Activated CD4-positive, alpha-beta memory T cell treated with anti-CD3 and anti-CD28 coated beads for 36 hours (primary cell): Measurements from ENCODE around the gene DLG1. TPM values are rescaled to one million over a fixed set of nuclear protein-coding genes. Genes with fewer than 3 reads are reported as not detected.
"Not testable (repeated sequence)": the region's sequence is repeated elsewhere in the genome, so short reads cannot be mapped to it uniquely, and the experiment has no call there.

Experiments used
- CTCF ChIA-PET: fragments of 350-600 bp; sonication (Branson Sonifier 250); formaldehyde crosslinking; loops from one replicate; lab custom pipeline; 2021; ENCODE audit warnings: antibody characterized with exemption, inconsistent platforms; lab: Charles Lee
- POLR2A ChIA-PET: fragments of 350-600 bp; sonication (Branson Sonifier 250); formaldehyde crosslinking; loops from one replicate; lab custom pipeline; 2021; ENCODE audit warnings: antibody characterized with exemption; lab: Charles Lee
- DNase-seq: peaks from one replicate; pipeline ENCODE4 v3.0.0-alpha.2; 2020
- H3K27ac Mint-ChIP-seq: one replicate; pipeline ENCODE4 v1.8.0; 2021; ENCODE audit warnings: mixed read lengths
- H3K27me3 Mint-ChIP-seq: one replicate; pipeline ENCODE4 v1.8.0; 2021; ENCODE audit warnings: mixed read lengths
- H3K36me3 Mint-ChIP-seq: one replicate; pipeline ENCODE4 v1.8.0; 2021; ENCODE audit warnings: mixed read lengths
- H3K4me1 Mint-ChIP-seq: one replicate; pipeline ENCODE4 v1.8.0; 2021; ENCODE audit warnings: low read depth, mixed read lengths
- H3K4me3 Mint-ChIP-seq: one replicate; pipeline ENCODE4 v1.8.0; 2021; ENCODE audit warnings: mild to moderate bottlenecking, mixed read lengths
- H3K9me3 Mint-ChIP-seq: one replicate; pipeline ENCODE4 v1.8.0; 2021; ENCODE audit warnings: mixed read lengths
- intact Hi-C: fragments of 100-400 bp; cut with micrococcal nuclease; formaldehyde crosslinking; loops from one replicate; pipeline ENCODE4 v1.15.1; 2023
- total RNA-seq, 2 experiments: library from RNA; stranded (reverse); gene quantifications; one replicate each; pipeline ENCODE4 v1.2.3, GENCODE V29; 2021

Gene DLG1
- total RNA-seq, 2 experiments from 2014 or later: 52.6 to 53.3 TPM

GRCh38 chr3:197050511-197050910 lies 247.9 kb downstream of the DLG1 start:
- Mint-ChIP-seq H3K27ac (no peak overlapping the region), H3K9me3 (no peaks in the 10 kb centered on the region), H3K27me3 (no peaks in the 10 kb centered on the region), H3K36me3 (peaks cover 19% of the 10 kb centered on the region), H3K4me1 (peaks cover 17% of the 10 kb centered on the region), H3K4me3 (no peak overlapping the region)
- POLR2A ChIA-PET: no interaction called here
- no peak for DNase-seq
- CTCF ChIA-PET: no interaction called here
- intact Hi-C loops: loop anchor here (1.0 kb wide), 1 partner anchor 19 kb away; no protein-coding TSS in a partner anchor

- Mint-ChIP-seq H3K27ac (no peak overlapping the region), H3K4me3 (no peak overlapping the region), H3K9me3 (no peaks in the 10 kb centered on the region), H3K27me3 (no peaks in the 10 kb centered on the region), H3K36me3 (peaks cover 8% of the 10 kb centered on the region), H3K4me1 (no peaks in the 10 kb centered on the region)
- no peak for DNase-seq
- intact Hi-C loops: no loop called here
- POLR2A ChIA-PET: no interaction called here
- CTCF ChIA-PET: interaction anchor here (1.2 to 4.5 kb wide), 2 partner anchors 12 to 40 kb away, joined by 3 to 24 read pairs; partner anchors contain the start of gene MELTF
Measured at GRCh38 chr3:197042539-197042938, 255.9 kb downstream of the DLG1 start.

GRCh38 chr3:197041875-197042488 lies 256.4 kb downstream of the DLG1 start:
- CTCF ChIA-PET: interaction anchor here (0.7 to 4.5 kb wide), 3 partner anchors 12 to 42 kb away, joined by 3 to 24 read pairs (median 3); partner anchors contain the start of gene MELTF
- H3K4me3 Mint-ChIP-seq: no peak overlapping the region
- DNase-seq: no peak
- no peak overlapping the region for H3K27ac Mint-ChIP-seq
- H3K27me3 Mint-ChIP-seq: no peaks in the 10 kb centered on the region
- POLR2A ChIA-PET: no interaction called here
- H3K36me3 Mint-ChIP-seq: peaks cover 8% of the 10 kb centered on the region
- intact Hi-C loops: no loop called here
- no peaks in the 10 kb centered on the region for H3K9me3 Mint-ChIP-seq
- no peaks in the 10 kb centered on the region for H3K4me1 Mint-ChIP-seq

GRCh38 chr3:197040658-197041057 lies 257.8 kb downstream of the DLG1 start:
- Mint-ChIP-seq H3K4me1 (no peaks in the 10 kb centered on the region), H3K36me3 (peaks cover 1% of the 10 kb centered on the region), H3K4me3 (no peak overlapping the region), H3K27ac (no peak overlapping the region), H3K27me3 (no peaks in the 10 kb centered on the region), H3K9me3 (no peaks in the 10 kb centered on the region)
- ChIA-PET POLR2A (no interaction called here), CTCF (interaction anchor here (4.5 kb wide), 1 partner anchor 11 kb away, joined by 24 read pairs; the partner anchor contains the start of gene MELTF)
- no peak for DNase-seq
- intact Hi-C loops: no loop called here

DNA sequence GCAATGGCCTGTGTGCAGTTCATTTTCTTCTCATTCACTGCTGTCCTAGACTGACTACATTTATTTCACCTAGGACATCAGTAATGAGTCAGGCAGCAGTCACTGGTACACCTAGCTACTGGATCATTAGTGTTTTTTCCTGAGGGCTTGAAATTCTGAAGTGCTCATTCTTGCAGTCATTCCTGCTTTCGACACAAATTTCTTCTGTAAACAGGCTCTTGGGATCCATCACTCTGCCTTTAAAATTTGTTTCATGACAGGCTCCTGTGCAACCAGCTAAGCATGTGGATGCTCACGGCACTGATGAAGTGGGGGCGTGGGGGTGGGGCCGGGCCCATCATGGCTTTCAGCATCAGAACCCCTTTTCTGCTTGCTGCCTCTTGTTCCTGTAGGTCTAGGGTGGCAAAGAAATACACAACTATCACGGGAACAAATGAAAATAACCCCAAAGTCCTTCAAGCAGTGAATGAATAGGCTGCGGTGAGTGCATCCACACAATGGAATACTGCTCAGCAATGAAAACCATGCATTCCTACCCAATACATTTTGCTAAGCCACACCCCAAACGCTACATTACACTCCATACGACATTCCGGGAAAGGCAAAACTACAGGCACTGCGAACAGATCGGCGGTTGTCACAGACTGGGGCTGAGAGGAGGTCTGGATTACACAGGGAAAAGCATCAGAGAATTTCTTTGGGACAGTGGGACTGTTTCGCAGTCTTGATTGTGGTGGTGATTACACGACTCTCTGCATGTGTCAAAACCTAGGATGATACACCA lies 259.5 kb downstream of the DLG1 start:
- POLR2A ChIA-PET: no interaction called here
- CTCF ChIA-PET: interaction anchor here (4.5 kb wide), 1 partner anchor 9 kb away, joined by 24 read pairs; the partner anchor contains the start of gene MELTF
- H3K27ac Mint-ChIP-seq: no peak overlapping the region
- no peaks in the 10 kb centered on the region for H3K27me3 Mint-ChIP-seq
- intact Hi-C loops: no loop called here
- no peaks in the 10 kb centered on the region for H3K4me1 Mint-ChIP-seq
- no peak for DNase-seq
- H3K4me3 Mint-ChIP-seq: no peak overlapping the region
- no peaks in the 10 kb centered on the region for H3K9me3 Mint-ChIP-seq
- H3K36me3 Mint-ChIP-seq: no peaks in the 10 kb centered on the region

GRCh38 chr3:197035577-197035976 lies 262.8 kb downstream of the DLG1 start:
- Mint-ChIP-seq H3K4me3 (no peak overlapping the region), H3K4me1 (peaks cover 12% of the 10 kb centered on the region), H3K27ac (no peak overlapping the region), H3K9me3 (no peaks in the 10 kb centered on the region), H3K36me3 (no peaks in the 10 kb centered on the region), H3K27me3 (no peaks in the 10 kb centered on the region)
- DNase-seq: no peak
- intact Hi-C loops: no loop called here
- CTCF ChIA-PET: no interaction called here
- POLR2A ChIA-PET: interaction anchor here (0.7 kb wide), 1 partner anchor 762 kb away, joined by 4 read pairs; no protein-coding TSS in a partner anchor

GRCh38 chr3:197034778-197035177 lies 263.6 kb downstream of the DLG1 start:
- CTCF ChIA-PET, H3K27me3 Mint-ChIP-seq, intact Hi-C loops, POLR2A ChIA-PET, H3K9me3 Mint-ChIP-seq, H3K4me3 Mint-ChIP-seq, DNase-seq, H3K27ac Mint-ChIP-seq, H3K36me3 Mint-ChIP-seq: not testable (repeated sequence)
- peaks cover 14% of the 10 kb centered on the region for H3K4me1 Mint-ChIP-seq

DNA sequence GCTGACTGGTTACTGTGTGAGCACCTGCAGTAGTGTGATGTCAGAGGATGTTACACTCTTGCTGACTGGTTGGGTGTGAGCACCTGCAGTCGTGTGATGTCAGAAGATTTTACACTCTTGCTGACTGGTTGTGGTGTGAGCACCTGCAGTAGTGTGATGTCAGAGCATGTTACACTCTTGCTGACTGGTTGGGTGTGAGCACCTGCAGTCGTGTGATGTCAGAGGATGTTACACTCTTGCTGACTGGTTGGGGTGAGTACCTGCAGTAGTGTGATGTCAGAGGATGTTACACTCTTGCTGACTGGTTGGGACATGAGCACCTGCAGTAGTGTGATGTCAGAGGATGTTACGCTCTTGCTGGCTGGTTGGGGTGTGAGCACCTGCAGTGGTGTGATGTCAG lies 264.6 kb downstream of the DLG1 start:
- H3K36me3 Mint-ChIP-seq, CTCF ChIA-PET, DNase-seq, POLR2A ChIA-PET, H3K4me3 Mint-ChIP-seq, intact Hi-C loops, H3K27ac Mint-ChIP-seq, H3K27me3 Mint-ChIP-seq, H3K9me3 Mint-ChIP-seq: not testable (repeated sequence)
- peaks cover 18% of the 10 kb centered on the region for H3K4me1 Mint-ChIP-seq

- peaks cover 3% of the 10 kb centered on the region for H3K27me3 Mint-ChIP-seq
- ChIA-PET CTCF (interaction anchor here (1.3 to 4.9 kb wide), 5 partner anchors 9 to 156 kb away, joined by 6 to 45 read pairs (median 13); no protein-coding TSS in a partner anchor), POLR2A (no interaction called here)
- DNase-seq: peak; percentile 75
- no peaks in the 10 kb centered on the region for H3K9me3 Mint-ChIP-seq
- H3K4me3 Mint-ChIP-seq: no peak overlapping the region
- no peaks in the 10 kb centered on the region for H3K36me3 Mint-ChIP-seq
- intact Hi-C loops: loop anchor here (1.0 kb wide), 1 partner anchor 19 kb away; no protein-coding TSS in a partner anchor
- H3K27ac Mint-ChIP-seq: no peak overlapping the region
- H3K4me1 Mint-ChIP-seq: peaks cover 18% of the 10 kb centered on the region
Measured at GRCh38 chr3:197031315-197032285, 266.8 kb downstream of the DLG1 start.

DNA sequence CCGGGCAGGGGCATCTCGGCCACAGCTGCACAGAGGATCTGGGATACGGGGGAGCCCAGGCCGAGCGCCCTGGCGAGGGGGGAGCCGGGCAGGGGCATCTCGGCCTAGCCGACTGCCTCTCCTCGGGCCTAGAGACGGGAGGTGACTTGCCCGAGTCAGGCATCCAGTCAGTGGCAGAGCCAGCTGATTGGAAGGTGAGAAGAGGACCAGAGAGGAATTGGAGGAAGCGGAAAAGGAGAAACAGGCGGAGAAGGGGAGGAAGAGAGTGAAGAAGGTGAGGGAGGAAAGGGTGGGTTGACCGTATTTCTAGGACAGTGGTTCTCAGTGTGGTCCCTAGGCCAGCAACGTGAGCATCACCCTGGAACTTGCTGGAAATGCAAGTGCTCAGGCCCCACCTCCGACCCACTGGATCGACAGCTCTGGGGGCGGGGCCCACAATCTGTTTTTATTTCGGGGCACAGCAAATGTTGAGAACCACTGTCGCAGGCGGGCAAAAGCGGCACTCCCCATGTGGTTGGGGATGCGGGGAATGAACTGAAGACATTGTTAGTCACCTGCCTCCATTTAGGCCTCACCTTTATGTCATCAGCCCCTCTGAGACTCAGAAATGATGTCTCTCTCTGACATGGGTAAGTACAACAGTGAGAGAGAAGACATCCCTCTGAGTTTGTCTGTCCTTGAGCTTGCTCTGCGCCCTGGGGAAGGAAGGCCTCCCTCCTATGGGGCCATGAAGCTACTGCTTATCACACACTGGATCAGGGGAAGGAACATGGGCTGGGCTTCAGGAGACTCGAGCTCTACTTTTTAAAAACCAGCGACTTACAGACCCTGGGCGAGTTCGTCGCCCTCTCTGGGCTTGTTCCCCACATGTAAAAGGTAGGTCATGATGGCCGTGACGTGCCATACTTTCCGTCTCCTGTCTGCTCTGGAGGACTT lies 267.8 kb downstream of the DLG1 start:
- CTCF ChIA-PET: interaction anchor here (0.6 to 4.9 kb wide), 17 partner anchors 10 to 193 kb away, joined by 3 to 45 read pairs (median 6); partner anchors contain the start of gene NCBP2
- intact Hi-C loops: loop anchor here (1.0 kb wide), 1 partner anchor 20 kb away; no protein-coding TSS in a partner anchor
- POLR2A ChIA-PET: no interaction called here
- peaks cover 18% of the 10 kb centered on the region for H3K4me1 Mint-ChIP-seq
- H3K9me3 Mint-ChIP-seq: no peaks in the 10 kb centered on the region
- H3K27ac Mint-ChIP-seq: no peak overlapping the region
- H3K4me3 Mint-ChIP-seq: no peak overlapping the region
- no peaks in the 10 kb centered on the region for H3K36me3 Mint-ChIP-seq
- DNase-seq: no peak
- H3K27me3 Mint-ChIP-seq: peaks cover 3% of the 10 kb centered on the region
